GM19035 (cell line): ENCODE measurements around the gene HNRNPH2.

ENCODE experiments used
- ATAC-seq: cut with Tn5 transposase; IDR thresholded peaks from one replicate; pipeline ENCODE4 v1.9.1; 2021; ENCODE audit not compliant: unreplicated experiment

HNRNPH2 gene

DNA sequence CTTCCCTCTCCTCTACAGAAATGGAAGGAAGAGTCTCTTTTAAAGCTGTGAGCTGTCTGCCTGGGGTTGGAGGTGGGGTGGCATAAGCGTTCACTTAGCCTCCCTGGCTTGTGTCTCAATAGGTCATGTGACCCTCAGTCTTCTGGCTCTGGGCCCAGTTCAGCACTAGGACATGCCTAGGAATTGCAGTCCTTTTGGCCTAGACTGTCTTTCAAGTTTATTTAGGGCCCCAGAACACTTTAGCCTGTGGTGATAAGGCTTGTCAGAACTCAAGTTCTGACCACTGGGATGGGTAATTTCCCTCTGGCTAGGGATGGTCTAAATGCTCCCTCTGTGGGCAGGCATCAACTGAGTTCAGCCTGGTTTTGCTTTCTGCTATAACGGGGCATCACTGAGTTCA lies 42.9 kb downstream of the HNRNPH2 start:
- no peak for ATAC-seq

DNA sequence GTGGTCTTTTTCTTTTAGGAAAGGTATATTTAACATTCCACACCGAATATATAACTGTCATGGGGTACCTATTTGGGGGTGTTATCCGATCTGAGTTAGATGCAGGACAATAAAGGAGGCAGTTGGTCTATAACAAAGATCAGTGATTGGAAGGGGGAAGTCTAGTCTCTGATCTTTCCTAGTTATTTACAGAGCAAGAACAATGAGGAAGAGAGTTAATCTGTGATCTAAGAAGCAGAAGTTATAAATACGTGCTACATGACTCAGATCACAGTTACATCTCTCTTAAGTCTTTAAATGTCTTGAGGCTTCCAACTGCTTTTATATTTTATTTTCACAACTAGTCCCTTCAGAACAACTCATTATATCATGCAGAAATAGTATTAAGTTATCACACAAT lies 44.0 kb downstream of the HNRNPH2 start:
- no peak for ATAC-seq

DNA sequence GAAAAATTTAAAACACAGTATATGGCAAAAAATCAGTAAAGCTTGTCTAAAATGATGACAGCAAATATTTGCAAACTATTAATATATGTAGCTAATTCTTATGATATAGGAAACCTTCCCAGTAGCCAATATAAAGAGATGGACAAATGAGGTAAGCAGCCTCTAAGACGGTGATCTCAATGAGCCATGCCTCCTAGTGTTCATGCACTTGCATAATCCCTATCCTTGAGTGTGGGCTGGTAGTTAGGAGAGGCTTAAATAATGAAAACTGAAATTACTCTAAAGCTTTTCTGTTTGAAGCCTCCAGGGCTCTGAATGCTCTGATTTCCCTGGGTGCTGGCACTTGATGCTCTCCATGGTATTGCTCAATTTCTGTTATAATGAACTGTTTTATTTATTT lies 52.6 kb downstream of the HNRNPH2 start:
- ATAC-seq, result no peak

GRCh38 chrX:101462892-101463291 lies 54.9 kb downstream of the HNRNPH2 start:
- ATAC-seq, result no peak
